Mononuclear cell (primary cell): Measurements from ENCODE around the gene VTI1A. TPM values are rescaled to one million over a fixed set of nuclear protein-coding genes. Genes with fewer than 3 reads are reported as not detected.
"Not testable (repeated sequence)": the region's sequence is repeated elsewhere in the genome, so short reads cannot be mapped to it uniquely, and the experiment has no call there.

Experiments
- H3K27me3 ChIP-seq: 2 replicates; pipeline ENCODE4 v1.6.0; 2011; ENCODE audit warnings: low read length, control low read depth; ENCODE audit not compliant: insufficient read depth
- H3K4me1 ChIP-seq: 2 replicates; pipeline ENCODE4 v1.5.1; 2011; ENCODE audit warnings: mild to moderate bottlenecking, low read length, control low read depth; ENCODE audit not compliant: insufficient read depth
- H3K4me3 ChIP-seq: 2 replicates; pipeline ENCODE4 v1.5.1; 2011; ENCODE audit warnings: mild to moderate bottlenecking, low read length, moderate library complexity
- H3K9me3 ChIP-seq: 2 replicates; pipeline ENCODE4 v1.5.1; 2011; ENCODE audit warnings: low read depth, mild to moderate bottlenecking, control low read depth, low read length
- total RNA-seq: library from RNA; depleted of rRNA; stranded (reverse); fragments of >200 nt; gene quantifications from one replicate; pipeline ENCODE4 v1.2.3, GENCODE V29; 2012

Gene VTI1A
- total RNA-seq, 1 donor, result 65.4 TPM

GRCh38 chr10:112855134-112855533 is 408.1 kb downstream of the VTI1A start:
- Histone ChIP-seq H3K9me3 (no peaks in the 10 kb centered on the region), H3K4me1 (peaks cover 46% of the 10 kb centered on the region), H3K27me3 (no peaks in the 10 kb centered on the region), H3K4me3 (no peak overlapping the region)

- Histone ChIP-seq H3K4me1 (peaks cover 27% of the 10 kb centered on the region), H3K4me3 (no peak overlapping the region), H3K9me3 (no peaks in the 10 kb centered on the region), H3K27me3 (no peaks in the 10 kb centered on the region)
Measured at GRCh38 chr10:112857493-112857892, 410.5 kb downstream of the VTI1A start.

DNA sequence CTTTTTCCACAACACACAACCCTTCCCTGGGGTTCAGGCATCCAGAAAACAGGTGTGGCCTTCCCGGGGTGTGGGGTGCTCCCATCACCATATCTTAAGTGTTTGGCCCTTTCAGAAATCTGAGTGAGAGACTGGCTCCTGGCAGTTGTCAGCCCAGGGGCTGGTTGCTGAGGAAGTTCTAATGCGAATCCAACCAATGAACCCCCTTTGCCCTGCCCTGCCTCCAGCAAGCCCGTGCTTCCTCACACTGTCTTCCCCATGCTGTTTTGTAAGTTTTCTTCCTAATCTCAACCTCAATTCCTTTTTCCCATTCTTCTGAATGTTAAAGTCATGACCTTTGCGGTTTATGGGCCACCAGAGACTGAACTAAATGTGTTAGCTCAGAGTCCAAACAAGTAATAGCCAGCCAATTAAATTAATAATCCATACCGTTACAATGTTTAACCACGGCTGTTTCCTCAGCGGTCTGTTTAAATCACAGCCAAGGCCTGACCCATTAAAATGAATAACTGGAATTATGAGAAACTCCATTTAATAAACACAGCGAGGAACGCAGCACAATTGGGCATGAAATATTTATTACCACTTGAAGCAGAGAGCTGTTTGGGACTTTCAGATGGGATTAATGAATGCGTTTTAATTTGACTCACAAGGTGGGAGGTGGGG is 412.1 kb downstream of the VTI1A start:
- H3K9me3 ChIP-seq, result peaks cover 7% of the 10 kb centered on the region
- no peak overlapping the region for H3K4me3 ChIP-seq
- H3K4me1 ChIP-seq, result peaks cover 12% of the 10 kb centered on the region
- no peaks in the 10 kb centered on the region for H3K27me3 ChIP-seq

DNA sequence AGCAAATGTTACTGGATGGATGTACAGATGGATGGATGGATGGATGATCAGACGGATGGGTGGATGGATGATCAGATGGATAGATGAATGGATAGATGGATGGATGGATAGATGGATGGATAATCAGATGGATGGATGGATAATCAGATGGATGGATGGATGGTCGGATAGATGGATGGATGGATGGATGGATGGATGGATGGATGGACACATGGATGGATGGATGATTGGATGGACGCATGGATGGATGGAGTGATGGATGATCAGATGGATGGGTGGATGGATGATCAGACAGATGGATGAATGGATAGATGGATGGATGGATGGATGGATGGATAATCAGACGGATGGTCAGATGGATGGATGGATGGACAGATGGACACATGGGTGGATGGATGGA is 412.8 kb downstream of the VTI1A start:
- Histone ChIP-seq H3K9me3 (peaks cover 8% of the 10 kb centered on the region), H3K4me1 (peaks cover 8% of the 10 kb centered on the region), H3K27me3 (no peaks in the 10 kb centered on the region), H3K4me3 (no peak overlapping the region)

DNA sequence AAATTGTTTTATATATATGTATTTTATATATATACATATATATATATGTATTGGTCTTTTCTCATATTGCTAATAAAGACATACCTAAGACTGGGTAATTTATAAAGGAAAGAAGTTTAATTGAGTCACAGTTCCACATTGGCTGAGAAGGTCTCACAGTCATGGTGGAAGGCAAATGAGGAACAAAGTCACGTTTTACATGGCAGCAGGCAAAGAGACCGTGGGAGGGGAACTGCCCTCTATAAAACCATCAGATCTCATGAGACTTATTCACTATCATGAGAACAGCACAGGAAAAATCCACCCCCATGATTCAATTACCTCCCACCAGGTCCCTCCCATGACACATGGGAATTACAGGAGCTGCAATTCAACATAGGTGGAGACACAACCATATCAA is 416.4 kb downstream of the VTI1A start:
- not testable (repeated sequence) for H3K27me3 ChIP-seq, H3K4me3 ChIP-seq, H3K4me1 ChIP-seq, H3K9me3 ChIP-seq

Other genes starting within 250 kb of the VTI1A start
- not detected for gene TECTB, start 163.8 kb upstream of the VTI1A start, total RNA-seq
- gene ACSL5, start 73.1 kb upstream of the VTI1A start, total RNA-seq, result 13.3 TPM
- 28.2 TPM for gene ZDHHC6, start 301 bp upstream of the VTI1A start, total RNA-seq